Neutrophil (primary cell): Measurements from ENCODE around the gene PPP2R5D.

Experiments used
- H3K27ac ChIP-seq: fragments of 200-600 bp; sonication (generic); 2 replicates; pipeline ENCODE4 v1.5.1; 2016; ENCODE audit warnings: mild to moderate bottlenecking, moderate library complexity
- H3K27me3 ChIP-seq: fragments of 200-600 bp; sonication (generic); 2 replicates; pipeline ENCODE4 v1.6.0; 2016; ENCODE audit warnings: mild to moderate bottlenecking
- H3K36me3 ChIP-seq: fragments of 200-600 bp; sonication (generic); 2 replicates; pipeline ENCODE4 v1.5.1; 2017
- H3K4me1 ChIP-seq, 2 experiments: fragments of 200-600 bp in 1 of 2; sonication (generic) in 1 of 2; 1 replicate in 1 of 2; 2 replicates in 1 of 2; pipeline versions ENCODE4 v1.5.1 to v1.6.1; 2013 to 2016; ENCODE audit warnings: low read depth in 1 of 2, low read length in 1 of 2, mild to moderate bottlenecking in 1 of 2, moderate library complexity in 1 of 2; ENCODE audit not compliant: control insufficient read depth in 1 of 2, insufficient read depth in 1 of 2
- H3K4me3 ChIP-seq, 2 experiments: fragments of 200-600 bp in 1 of 2; sonication (generic) in 1 of 2; 1 replicate in 1 of 2; 2 replicates in 1 of 2; pipeline ENCODE4 v1.5.1; 2013 to 2016; ENCODE audit warnings: low read depth in 1 of 2, low read length in 1 of 2, mild to moderate bottlenecking in 1 of 2, moderate library complexity in 1 of 2
- H3K9me3 ChIP-seq: fragments of 200-600 bp; sonication (generic); 2 replicates; pipeline ENCODE4 v1.5.1; 2016
- CTCF ChIP-seq: fragments of 200-600 bp; sonication (generic); IDR thresholded peaks from 2 replicates; pipeline ENCODE4 v1.5.1; 2016; ENCODE audit warnings: antibody characterized with exemption

Gene PPP2R5D

GRCh38 chr6:43035495-43036194 lies 51.3 kb downstream of the PPP2R5D start:
- no peak for TF ChIP-seq CTCF
- H3K36me3 ChIP-seq: peaks cover 83% of the 10 kb centered on the region

GRCh38 chr6:43036712-43037111 lies 52.3 kb downstream of the PPP2R5D start:
- Histone ChIP-seq H3K4me3 (no peak overlapping the region), H3K4me1 (no peaks in the 10 kb centered on the region), H3K36me3 (peaks cover 88% of the 10 kb centered on the region), H3K27me3 (no peaks in the 10 kb centered on the region), H3K9me3 (no peaks in the 10 kb centered on the region), H3K27ac (no peak overlapping the region)
- TF ChIP-seq CTCF: no peak

More at GRCh38 chr6:43035495-43036194, 51.3 kb downstream of the PPP2R5D start:
- no peak overlapping the region for H3K4me3 ChIP-seq
- no peak overlapping the region for H3K27ac ChIP-seq
- no peaks in the 10 kb centered on the region for H3K4me1 ChIP-seq
- no peaks in the 10 kb centered on the region for H3K9me3 ChIP-seq
- H3K27me3 ChIP-seq: no peaks in the 10 kb centered on the region

DNA sequence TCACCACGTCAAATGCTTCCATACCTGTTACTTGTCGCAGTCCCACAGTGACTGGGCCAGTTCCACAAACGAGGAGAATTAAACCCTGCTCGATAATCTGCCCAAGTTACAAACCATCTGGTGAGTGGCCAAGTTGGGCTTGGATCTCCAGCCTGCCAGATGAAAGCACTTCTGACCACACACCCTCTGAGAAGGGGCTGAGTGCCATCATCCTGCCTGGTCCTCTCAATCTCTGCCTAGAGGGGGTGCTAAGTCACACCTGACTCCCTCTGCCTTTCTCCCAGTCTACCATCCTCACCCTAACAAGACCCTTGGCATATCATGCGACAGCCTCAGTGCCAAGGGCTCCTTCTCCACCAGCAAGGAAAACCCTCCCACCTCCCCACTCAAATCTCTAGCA lies 52.8 kb downstream of the PPP2R5D start:
- Histone ChIP-seq H3K27ac (no peak overlapping the region), H3K4me3 (no peak overlapping the region), H3K27me3 (no peaks in the 10 kb centered on the region), H3K4me1 (no peaks in the 10 kb centered on the region), H3K9me3 (no peaks in the 10 kb centered on the region), H3K36me3 (peaks cover 88% of the 10 kb centered on the region)
- no peak for TF ChIP-seq CTCF

DNA sequence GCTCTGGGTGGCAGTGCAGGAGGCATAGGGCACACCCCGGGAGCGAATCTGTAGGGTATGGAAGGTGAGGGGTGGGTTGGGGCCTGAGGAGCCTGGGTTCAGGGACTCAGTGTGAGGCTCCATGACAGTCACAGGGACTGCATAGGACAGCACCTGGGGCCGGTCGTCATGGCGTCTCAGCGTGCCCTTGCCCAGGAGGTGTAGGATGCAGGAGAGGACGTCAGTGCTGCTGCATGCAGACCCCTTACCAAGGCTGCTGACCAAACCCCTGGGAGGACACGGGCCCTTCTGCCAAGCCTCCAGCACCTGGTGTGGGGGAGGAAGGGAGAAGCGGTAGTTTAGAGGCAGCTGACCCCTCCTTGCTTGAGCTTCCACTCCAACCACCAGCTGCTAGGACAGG lies 53.3 kb downstream of the PPP2R5D start:
- no peak for TF ChIP-seq CTCF
- no peaks in the 10 kb centered on the region for H3K9me3 ChIP-seq
- H3K27ac ChIP-seq: no peak overlapping the region
- no peaks in the 10 kb centered on the region for H3K4me1 ChIP-seq
- no peak overlapping the region for H3K4me3 ChIP-seq
- H3K36me3 ChIP-seq: peaks cover 90% of the 10 kb centered on the region
- H3K27me3 ChIP-seq: no peaks in the 10 kb centered on the region

DNA sequence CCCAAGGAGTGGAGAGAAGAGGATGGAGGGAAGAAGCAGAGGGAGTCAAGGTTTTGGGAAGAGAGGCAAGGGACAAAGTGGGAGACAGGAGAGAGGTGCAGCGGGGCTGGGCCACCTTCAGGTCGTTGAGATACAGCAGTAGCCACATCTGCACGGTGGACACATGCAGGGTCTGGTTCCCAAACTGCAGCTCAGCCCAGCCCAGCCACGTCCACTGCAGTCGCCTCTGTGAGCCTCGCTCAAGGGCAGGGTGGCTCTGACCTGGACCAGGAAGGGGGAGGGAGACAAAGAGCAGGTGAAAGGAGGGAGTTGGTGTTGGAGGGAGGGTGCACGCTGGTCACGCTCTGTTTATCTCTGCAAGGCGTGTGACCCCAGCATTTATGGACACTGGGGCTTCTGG lies 54.4 kb downstream of the PPP2R5D start:
- Histone ChIP-seq H3K36me3 (peaks cover 92% of the 10 kb centered on the region), H3K27ac (no peak overlapping the region), H3K9me3 (no peaks in the 10 kb centered on the region), H3K4me1 (no peaks in the 10 kb centered on the region), H3K4me3 (no peak overlapping the region), H3K27me3 (no peaks in the 10 kb centered on the region)
- no peak for TF ChIP-seq CTCF
